A549 (cell line): ENCODE results near the gene LAMA3. TPM values are rescaled to one million over a fixed set of nuclear protein-coding genes. Genes with fewer than 3 reads are reported as not detected.
A peak's percentile ranks its signal among the peaks of the same experiment; 100 is the strongest.

Experiments
- ATAC-seq, 2 experiments: fragments of 200-7000 bp in 1 of 2; fragments of >200 bp in 1 of 2; cut with Nextera tagmentation in 1 of 2; cut with Tn5 transposase in 1 of 2; 3 replicates each; pipeline versions ENCODE4 v1.8.0 to v1.9.1; 2018 to 2020; ENCODE audit warnings: mild to moderate bottlenecking in 1 of 2, moderate library complexity in 1 of 2
- CTCF ChIA-PET: fragments of 300-600 bp; sonication (Branson Sonifier 250); formaldehyde crosslinking; extraction: SDS; loops from one replicate; lab custom pipeline; 2021; ENCODE audit warnings: antibody characterized with exemption, inconsistent platforms; lab: Yijun Ruan, JAX
- POLR2A ChIA-PET: fragments of 350-600 bp; formaldehyde crosslinking; extraction: SDS; loops from one replicate; lab custom pipeline; 2021; ENCODE audit warnings: antibody characterized with exemption, inconsistent platforms; lab: Yijun Ruan, JAX
- DNase-seq, 2 experiments: peaks; one replicate each; pipeline versions ENCODE4 v3.0.0 to v3.0.0-alpha.2; 2011 to 2016; ENCODE audit warnings: low read depth in 1 of 2, low spot score in 1 of 2
- FAIRE-seq: peaks from 2 replicates; lab custom pipeline; 2011; peaks lifted over from hg19 to GRCh38; lab: Jason Lieb, UNC
- H3K27ac ChIP-seq, 2 experiments: fragments of >200 bp; sonication (Bioruptor Twin); formaldehyde crosslinking; 3 replicates each; pipeline ENCODE4 v1.5.1; 2016 to 2017
- H3K4me1 ChIP-seq: fragments of >200 bp; sonication (Bioruptor Twin); formaldehyde crosslinking; 3 replicates; pipeline ENCODE4 v1.6.1; 2016
- H3K4me2 ChIP-seq: fragments of >200 bp; sonication (Bioruptor Twin); formaldehyde crosslinking; 3 replicates; pipeline ENCODE4 v1.6.1; 2016
- H3K4me3 ChIP-seq: fragments of >200 bp; sonication (Bioruptor Twin); formaldehyde crosslinking; 3 replicates; pipeline ENCODE4 v1.5.1; 2016
- H3K9me3 ChIP-seq: fragments of >200 bp; sonication (Bioruptor Twin); formaldehyde crosslinking; 3 replicates; pipeline ENCODE4 v1.6.1; 2016
- BHLHE40 ChIP-seq: IDR thresholded peaks from 2 replicates; pipeline ENCODE4 v1.6.1; 2012; ENCODE audit warnings: low read depth, low read length, inconsistent platforms
- CEBPB ChIP-seq, 2 experiments: fragments of >200 bp in 1 of 2; sonication (Bioruptor Twin) in 1 of 2; formaldehyde crosslinking in 1 of 2; IDR thresholded peaks; 2 replicates each; pipeline ENCODE4 v1.6.1; 2012 to 2016
- EHMT2 ChIP-seq: fragments of 200-600 bp; sonication (generic); IDR thresholded peaks from 2 replicates; pipeline ENCODE4 v1.6.1; 2016; ENCODE audit warnings: antibody characterized with exemption, low read depth, mild to moderate bottlenecking, moderate library complexity
- ESRRA ChIP-seq: fragments of 150-350 bp; IDR thresholded peaks from 2 replicates; pipeline ENCODE4 v1.6.1; 2014; ENCODE audit warnings: mild to moderate bottlenecking, low read length, borderline replicate concordance
- FOXS1 ChIP-seq: fragments of 250-450 bp; sonication (Bioruptor Pico); IDR thresholded peaks from 2 replicates; pipeline ENCODE4 v1.5.0; 2020; ENCODE audit warnings: mild to moderate bottlenecking, moderate library complexity
- HDAC2 ChIP-seq: fragments of 200-600 bp; sonication (generic); IDR thresholded peaks from 2 replicates; pipeline ENCODE4 v1.6.1; 2016
- HOXA7 ChIP-seq: fragments of 250-450 bp; sonication (Bioruptor Pico); IDR thresholded peaks from 2 replicates; pipeline ENCODE4 v1.5.0; 2020; ENCODE audit warnings: mild to moderate bottlenecking, moderate library complexity
- HOXB5 ChIP-seq: fragments of 250-450 bp; sonication (Bioruptor Pico); IDR thresholded peaks from 2 replicates; pipeline ENCODE4 v1.5.0; 2020; ENCODE audit warnings: mild to moderate bottlenecking, moderate library complexity
- JUN ChIP-seq, 2 experiments: fragments of >200 bp; sonication (Bioruptor Twin); formaldehyde crosslinking; IDR thresholded peaks; 2 replicates in 1 of 2; 3 replicates in 1 of 2; pipeline ENCODE4 v1.6.1; 2016 to 2017
- MAFK ChIP-seq: fragments of 450-650 bp; IDR thresholded peaks from 2 replicates; pipeline ENCODE4 v1.6.1; 2014; ENCODE audit not compliant: partially characterized antibody
- MAZ ChIP-seq: fragments of 150-350 bp; IDR thresholded peaks from 2 replicates; pipeline ENCODE4 v1.6.1; 2014; ENCODE audit warnings: antibody characterized with exemption, low read depth, low read length, borderline replicate concordance
- MYC ChIP-seq: IDR thresholded peaks from 2 replicates; pipeline ENCODE4 v1.6.1; 2012; ENCODE audit warnings: mild to moderate bottlenecking, inconsistent platforms, low read length, improper control_type of control experiment, borderline replicate concordance
- RCOR1 ChIP-seq: fragments of 150-350 bp; IDR thresholded peaks from 2 replicates; pipeline ENCODE4 v1.6.1; 2014; ENCODE audit warnings: antibody characterized with exemption, low read length, low read depth
- ZC3H11A ChIP-seq: fragments of 450-650 bp; IDR thresholded peaks from 2 replicates; pipeline ENCODE4 v1.6.1; 2014; ENCODE audit warnings: antibody characterized with exemption, mild to moderate bottlenecking
- ZFP36 ChIP-seq: fragments of 450-650 bp; IDR thresholded peaks from 2 replicates; pipeline ENCODE4 v1.6.1; 2014; ENCODE audit warnings: borderline replicate concordance; ENCODE audit not compliant: partially characterized antibody
- ZSCAN20 ChIP-seq: fragments of 250-450 bp; sonication (Bioruptor Pico); IDR thresholded peaks from 2 replicates; pipeline ENCODE4 v1.8.0; 2022; ENCODE audit warnings: mild to moderate bottlenecking, moderate library complexity
- WGBS: methylation state at CpG from one replicate; pipeline ENCODE4 v1.1.6; 2017; ENCODE audit errors: missing lambda C conversion rate; 5-methylcytosine and 5-hydroxymethylcytosine counted together
- polyA plus RNA-seq, 4 experiments: library from polyadenylated mRNA; depleted of rRNA in 3 of 4; stranded (reverse); fragments of >200 nt; fragmentation: RNase III in 1 of 4; extraction: RNeasy Plus Mini Kit Qiagen cat#74134 plus additional on column Dnase treatment in 1 of 4; gene quantifications; 2 replicates in 3 of 4; 3 replicates in 1 of 4; pipeline ENCODE4 v1.2.3, GENCODE V29; 2011 to 2017
- TF ChIP-seq, protein P1 (sequence below): fragments of >200 bp; sonication (Bioruptor Twin); formaldehyde crosslinking; IDR thresholded peaks from 2 replicates; pipeline ENCODE4 v1.6.1; 2016
- TF ChIP-seq, protein P2 (sequence below): fragments of 150-350 bp; IDR thresholded peaks from 2 replicates; pipeline ENCODE4 v1.6.1; 2014; ENCODE audit warnings: low read depth, mild to moderate bottlenecking, low read length
- TF ChIP-seq, protein P3 (sequence below): fragments of 200-600 bp; sonication (generic); IDR thresholded peaks from 2 replicates; pipeline ENCODE4 v1.6.1; 2016; ENCODE audit warnings: antibody characterized with exemption, mild to moderate bottlenecking, moderate library complexity
- TF ChIP-seq, protein P4 (sequence below): fragments of 450-650 bp; IDR thresholded peaks from 2 replicates; pipeline ENCODE4 v1.6.1; 2014; ENCODE audit warnings: antibody characterized with exemption
- TF ChIP-seq, protein P5 (sequence below): fragments of 250-450 bp; sonication (Bioruptor Pico); IDR thresholded peaks from 2 replicates; pipeline ENCODE4 v1.5.0; 2020; ENCODE audit warnings: low read depth, mild to moderate bottlenecking, moderate library complexity
- TF ChIP-seq, protein P6 (sequence below): fragments of >200 bp; sonication (Bioruptor Twin); formaldehyde crosslinking; IDR thresholded peaks from 3 replicates; pipeline ENCODE4 v1.5.1; 2016

Gene LAMA3
- polyA plus RNA-seq, 2 of the 4 experiments (the other 2 are of a cell fraction) = 18.2 to 31.0 TPM

DNA sequence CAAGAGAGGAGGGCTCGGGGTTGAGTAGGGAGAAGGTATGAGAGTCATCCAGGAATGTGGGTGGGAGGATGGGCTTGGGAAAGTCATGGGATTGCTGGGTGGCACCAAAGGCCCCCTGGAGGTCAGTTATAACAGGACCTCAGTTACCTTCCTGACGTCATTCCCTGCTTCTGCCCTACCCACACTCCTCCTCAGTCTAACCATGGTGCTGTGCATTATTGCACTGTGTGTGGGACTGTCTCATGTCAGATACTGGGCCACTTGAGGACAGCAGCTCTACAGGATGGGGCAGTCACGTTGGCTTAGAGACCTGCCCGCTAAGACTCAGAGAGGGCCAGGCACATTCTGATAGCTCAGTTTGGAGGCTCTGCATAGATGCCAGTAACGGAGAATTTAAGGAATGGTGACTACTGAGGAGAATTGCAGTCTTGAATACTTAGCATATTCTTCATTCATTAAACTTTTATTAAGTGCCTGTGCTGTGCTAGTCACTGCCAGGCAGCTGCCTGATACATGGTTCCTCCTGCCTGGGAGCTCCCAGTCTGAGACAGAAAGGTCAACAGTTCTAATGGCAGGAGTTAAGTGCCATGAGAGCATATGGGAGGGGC, 90.5 kb downstream of the LAMA3 start:
- CTCF ChIA-PET = interaction anchor here (0.6 to 1.1 kb wide), 5 partner anchors 10 to 271 kb away, joined by 3 to 4 read pairs (median 3); no protein-coding TSS in a partner anchor
- 58% methylated on average over 5 of the region's 5 CpGs for WGBS
- no peak for FAIRE-seq

DNA sequence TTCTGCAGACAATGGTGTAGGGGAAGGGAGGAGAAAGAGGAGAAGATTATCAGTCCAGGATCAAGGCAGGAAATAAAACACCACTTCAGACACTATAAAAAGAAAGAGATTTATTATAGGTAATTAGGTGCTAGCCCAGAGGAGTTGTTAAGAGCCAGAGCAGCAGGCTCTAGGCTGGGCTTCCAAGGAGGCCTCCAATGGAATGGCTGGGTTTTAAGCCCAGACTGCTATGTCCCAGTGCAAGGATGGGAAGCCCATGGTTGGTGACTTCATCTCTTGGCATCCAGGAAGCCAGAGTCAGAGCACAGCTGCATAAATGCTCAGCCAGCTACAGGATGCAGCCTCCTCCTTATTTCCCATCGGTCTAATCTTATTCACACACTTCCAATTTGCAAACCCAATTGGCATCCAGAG, 95.6 kb downstream of the LAMA3 start:
- Histone ChIP-seq H3K4me3 (no peak overlapping the region), H3K27ac (no peak overlapping the region), H3K4me2 (no peak overlapping the region), H3K9me3 (no peaks in the 10 kb centered on the region), H3K4me1 (peaks cover 2% of the 10 kb centered on the region)
- TF ChIP-seq HOXA7 (CRISPR knock-in tag) (no peak), RCOR1 (no peak), HDAC2 (no peak), MAZ (no peak), ZFP36 (no peak), BHLHE40 (no peak), MYC (no peak), CEBPB (IDR thresholded peaks at IDR 0.05) (no peak), HOXB5 (CRISPR knock-in tag) (no peak), MAFK (no peak), FOXS1 (no peak)
- TF ChIP-seq, protein P1, sequence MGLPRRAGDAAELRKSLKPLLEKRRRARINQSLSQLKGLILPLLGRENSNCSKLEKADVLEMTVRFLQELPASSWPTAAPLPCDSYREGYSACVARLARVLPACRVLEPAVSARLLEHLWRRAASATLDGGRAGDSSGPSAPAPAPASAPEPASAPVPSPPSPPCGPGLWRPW = no peak
- TF ChIP-seq, protein P2, sequence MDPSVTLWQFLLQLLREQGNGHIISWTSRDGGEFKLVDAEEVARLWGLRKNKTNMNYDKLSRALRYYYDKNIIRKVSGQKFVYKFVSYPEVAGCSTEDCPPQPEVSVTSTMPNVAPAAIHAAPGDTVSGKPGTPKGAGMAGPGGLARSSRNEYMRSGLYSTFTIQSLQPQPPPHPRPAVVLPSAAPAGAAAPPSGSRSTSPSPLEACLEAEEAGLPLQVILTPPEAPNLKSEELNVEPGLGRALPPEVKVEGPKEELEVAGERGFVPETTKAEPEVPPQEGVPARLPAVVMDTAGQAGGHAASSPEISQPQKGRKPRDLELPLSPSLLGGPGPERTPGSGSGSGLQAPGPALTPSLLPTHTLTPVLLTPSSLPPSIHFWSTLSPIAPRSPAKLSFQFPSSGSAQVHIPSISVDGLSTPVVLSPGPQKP = no peak
- TF ChIP-seq, protein P3, sequence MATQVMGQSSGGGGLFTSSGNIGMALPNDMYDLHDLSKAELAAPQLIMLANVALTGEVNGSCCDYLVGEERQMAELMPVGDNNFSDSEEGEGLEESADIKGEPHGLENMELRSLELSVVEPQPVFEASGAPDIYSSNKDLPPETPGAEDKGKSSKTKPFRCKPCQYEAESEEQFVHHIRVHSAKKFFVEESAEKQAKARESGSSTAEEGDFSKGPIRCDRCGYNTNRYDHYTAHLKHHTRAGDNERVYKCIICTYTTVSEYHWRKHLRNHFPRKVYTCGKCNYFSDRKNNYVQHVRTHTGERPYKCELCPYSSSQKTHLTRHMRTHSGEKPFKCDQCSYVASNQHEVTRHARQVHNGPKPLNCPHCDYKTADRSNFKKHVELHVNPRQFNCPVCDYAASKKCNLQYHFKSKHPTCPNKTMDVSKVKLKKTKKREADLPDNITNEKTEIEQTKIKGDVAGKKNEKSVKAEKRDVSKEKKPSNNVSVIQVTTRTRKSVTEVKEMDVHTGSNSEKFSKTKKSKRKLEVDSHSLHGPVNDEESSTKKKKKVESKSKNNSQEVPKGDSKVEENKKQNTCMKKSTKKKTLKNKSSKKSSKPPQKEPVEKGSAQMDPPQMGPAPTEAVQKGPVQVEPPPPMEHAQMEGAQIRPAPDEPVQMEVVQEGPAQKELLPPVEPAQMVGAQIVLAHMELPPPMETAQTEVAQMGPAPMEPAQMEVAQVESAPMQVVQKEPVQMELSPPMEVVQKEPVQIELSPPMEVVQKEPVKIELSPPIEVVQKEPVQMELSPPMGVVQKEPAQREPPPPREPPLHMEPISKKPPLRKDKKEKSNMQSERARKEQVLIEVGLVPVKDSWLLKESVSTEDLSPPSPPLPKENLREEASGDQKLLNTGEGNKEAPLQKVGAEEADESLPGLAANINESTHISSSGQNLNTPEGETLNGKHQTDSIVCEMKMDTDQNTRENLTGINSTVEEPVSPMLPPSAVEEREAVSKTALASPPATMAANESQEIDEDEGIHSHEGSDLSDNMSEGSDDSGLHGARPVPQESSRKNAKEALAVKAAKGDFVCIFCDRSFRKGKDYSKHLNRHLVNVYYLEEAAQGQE = no peak
- TF ChIP-seq, protein P4, sequence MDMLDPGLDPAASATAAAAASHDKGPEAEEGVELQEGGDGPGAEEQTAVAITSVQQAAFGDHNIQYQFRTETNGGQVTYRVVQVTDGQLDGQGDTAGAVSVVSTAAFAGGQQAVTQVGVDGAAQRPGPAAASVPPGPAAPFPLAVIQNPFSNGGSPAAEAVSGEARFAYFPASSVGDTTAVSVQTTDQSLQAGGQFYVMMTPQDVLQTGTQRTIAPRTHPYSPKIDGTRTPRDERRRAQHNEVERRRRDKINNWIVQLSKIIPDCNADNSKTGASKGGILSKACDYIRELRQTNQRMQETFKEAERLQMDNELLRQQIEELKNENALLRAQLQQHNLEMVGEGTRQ = no peak
- ChIA-PET CTCF (interaction anchor here (1.0 to 2.3 kb wide), 2 partner anchors 9 to 82 kb away, joined by 3 to 6 read pairs; no protein-coding TSS in a partner anchor), POLR2A (no interaction called here)
- 36% methylated on average over 1 of the region's 1 CpG for WGBS
- DNase-seq (no peak), ATAC-seq (no peak), FAIRE-seq (no peak)

More for the DNA sequence above, 90.5 kb downstream of the LAMA3 start:
- no peaks in the 10 kb centered on the region for H3K9me3 ChIP-seq
- peak overlapping the region; percentile 14 to 35; a peak in 2 of 6 replicates for H3K27ac ChIP-seq
- peak overlapping the region; percentile 23; the same call in 1 of the 3 replicates for H3K4me2 ChIP-seq
- no peak overlapping the region for H3K4me3 ChIP-seq
- peaks cover 11% of the 10 kb centered on the region for H3K4me1 ChIP-seq
- DNase-seq = peak; percentile 25 to 56
- ATAC-seq = peak; percentile 75 to 85
- POLR2A ChIA-PET = no interaction called here
- TF ChIP-seq, protein P5, sequence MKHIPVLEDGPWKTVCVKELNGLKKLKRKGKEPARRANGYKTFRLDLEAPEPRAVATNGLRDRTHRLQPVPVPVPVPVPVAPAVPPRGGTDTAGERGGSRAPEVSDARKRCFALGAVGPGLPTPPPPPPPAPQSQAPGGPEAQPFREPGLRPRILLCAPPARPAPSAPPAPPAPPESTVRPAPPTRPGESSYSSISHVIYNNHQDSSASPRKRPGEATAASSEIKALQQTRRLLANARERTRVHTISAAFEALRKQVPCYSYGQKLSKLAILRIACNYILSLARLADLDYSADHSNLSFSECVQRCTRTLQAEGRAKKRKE (CRISPR knock-in tag) = no peak
- no peak for TF ChIP-seq ESRRA
- no peak for TF ChIP-seq ZC3H11A
- TF ChIP-seq ZFP36 = no peak
- TF ChIP-seq MAFK = no peak
- no peak for TF ChIP-seq HOXA7 (CRISPR knock-in tag)
- no peak for TF ChIP-seq ZSCAN20 (CRISPR knock-in tag)
- TF ChIP-seq EHMT2 = no peak
- TF ChIP-seq, protein P6, sequence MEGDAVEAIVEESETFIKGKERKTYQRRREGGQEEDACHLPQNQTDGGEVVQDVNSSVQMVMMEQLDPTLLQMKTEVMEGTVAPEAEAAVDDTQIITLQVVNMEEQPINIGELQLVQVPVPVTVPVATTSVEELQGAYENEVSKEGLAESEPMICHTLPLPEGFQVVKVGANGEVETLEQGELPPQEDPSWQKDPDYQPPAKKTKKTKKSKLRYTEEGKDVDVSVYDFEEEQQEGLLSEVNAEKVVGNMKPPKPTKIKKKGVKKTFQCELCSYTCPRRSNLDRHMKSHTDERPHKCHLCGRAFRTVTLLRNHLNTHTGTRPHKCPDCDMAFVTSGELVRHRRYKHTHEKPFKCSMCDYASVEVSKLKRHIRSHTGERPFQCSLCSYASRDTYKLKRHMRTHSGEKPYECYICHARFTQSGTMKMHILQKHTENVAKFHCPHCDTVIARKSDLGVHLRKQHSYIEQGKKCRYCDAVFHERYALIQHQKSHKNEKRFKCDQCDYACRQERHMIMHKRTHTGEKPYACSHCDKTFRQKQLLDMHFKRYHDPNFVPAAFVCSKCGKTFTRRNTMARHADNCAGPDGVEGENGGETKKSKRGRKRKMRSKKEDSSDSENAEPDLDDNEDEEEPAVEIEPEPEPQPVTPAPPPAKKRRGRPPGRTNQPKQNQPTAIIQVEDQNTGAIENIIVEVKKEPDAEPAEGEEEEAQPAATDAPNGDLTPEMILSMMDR = no peak
- TF ChIP-seq, protein P4 = no peak
- no peak for TF ChIP-seq JUN (IDR thresholded peaks at IDR 0.05)
